GM19324 (cell line): ENCODE results near the gene NCOR1.
"Not testable (repeated sequence)": the region's sequence is repeated elsewhere in the genome, so short reads cannot be mapped to it uniquely, and the experiment has no call there.

Source experiments
- ATAC-seq: cut with Tn5 transposase; IDR thresholded peaks from one replicate; pipeline ENCODE4 v1.9.1; 2021; ENCODE audit warnings: mild to moderate bottlenecking, moderate library complexity; ENCODE audit not compliant: unreplicated experiment, low FRiP score

NCOR1 gene

DNA sequence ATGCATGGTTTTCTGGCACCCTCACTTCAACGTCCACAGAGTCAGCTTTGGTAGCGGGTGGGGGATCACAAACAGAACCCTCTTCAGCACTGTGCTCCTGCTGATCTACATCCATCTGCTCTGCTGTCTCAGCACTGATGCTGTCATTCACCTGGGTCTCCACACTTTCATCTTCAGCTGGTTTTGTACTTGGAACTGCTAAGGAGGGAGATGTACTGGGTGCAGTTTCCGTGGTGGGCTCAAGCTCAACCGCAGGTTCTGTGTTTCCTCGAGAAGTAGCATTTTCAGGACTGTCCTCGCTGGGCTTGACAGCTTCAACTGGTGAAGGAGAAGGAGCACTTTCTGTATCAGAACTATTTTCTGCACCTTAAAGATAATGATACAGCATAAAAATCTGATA lies 113.9 kb downstream of the NCOR1 start:
- ATAC-seq = no peak

DNA sequence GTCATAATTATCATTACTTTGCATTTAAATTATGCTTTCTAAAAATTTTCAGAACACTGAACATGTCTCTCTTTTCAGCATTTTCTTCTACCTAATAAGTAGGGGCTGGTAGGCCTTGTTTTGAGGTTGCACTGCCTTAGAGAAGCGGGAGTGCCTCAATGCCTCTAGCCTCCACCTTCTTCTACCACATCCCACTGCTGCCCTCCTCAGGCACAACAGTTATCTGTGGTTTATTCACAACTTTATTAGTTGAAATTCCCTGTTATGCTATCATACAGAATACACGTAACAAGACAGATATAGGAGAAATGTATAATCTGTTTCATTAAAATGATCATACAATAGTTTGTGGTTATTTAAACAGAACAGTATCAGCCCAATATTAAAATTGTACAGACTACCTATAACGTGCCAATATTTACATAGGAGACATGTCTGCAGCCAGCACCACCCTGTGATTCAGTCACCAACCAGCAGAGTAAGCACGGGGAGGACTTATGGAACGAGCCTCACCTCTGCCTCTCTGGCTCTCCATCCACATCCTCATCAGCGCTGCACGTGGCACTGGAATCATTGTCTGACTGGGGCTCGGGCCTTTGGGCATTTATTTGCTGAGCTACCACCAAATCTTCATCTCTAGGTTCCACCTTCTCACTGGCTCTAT lies 114.5 kb downstream of the NCOR1 start:
- no peak for ATAC-seq

DNA sequence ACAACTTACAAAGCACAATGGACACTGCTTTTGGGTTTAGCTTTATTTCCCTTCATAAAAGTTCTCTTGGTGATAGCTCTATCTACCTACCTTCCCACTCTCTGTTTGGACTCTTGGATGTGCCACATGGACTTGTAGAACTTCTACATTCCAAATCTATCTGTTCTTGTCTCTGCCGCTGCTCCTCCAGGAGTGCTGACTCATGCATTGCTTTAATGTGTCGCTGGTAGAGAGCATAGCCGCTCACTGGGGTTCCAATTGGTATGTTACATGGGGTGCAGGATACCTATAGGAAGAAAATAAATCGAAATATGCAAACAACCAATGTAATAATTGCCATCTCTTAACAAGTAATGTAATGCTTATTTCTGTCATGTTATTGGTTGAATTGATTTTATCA lies 123.6 kb downstream of the NCOR1 start:
- ATAC-seq = no peak

DNA sequence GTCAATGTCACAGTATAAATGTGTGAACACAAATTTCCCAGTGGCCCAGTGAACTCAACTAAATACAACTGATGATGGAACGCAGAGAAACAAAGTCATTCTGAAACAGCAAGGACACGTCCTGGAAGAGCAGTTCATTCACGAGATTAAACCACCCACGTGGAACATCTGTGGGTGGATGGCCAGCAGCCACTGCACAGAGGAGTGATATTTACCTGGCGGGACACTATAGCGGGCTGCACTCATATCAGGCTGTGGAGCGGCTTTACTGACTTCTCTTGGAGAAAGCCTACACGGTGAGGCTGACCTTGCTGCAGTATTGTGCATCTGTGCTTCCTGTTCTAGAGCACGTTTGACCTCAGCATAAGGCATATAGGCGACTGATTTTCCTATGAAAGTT lies 128.4 kb downstream of the NCOR1 start:
- ATAC-seq = no peak

DNA sequence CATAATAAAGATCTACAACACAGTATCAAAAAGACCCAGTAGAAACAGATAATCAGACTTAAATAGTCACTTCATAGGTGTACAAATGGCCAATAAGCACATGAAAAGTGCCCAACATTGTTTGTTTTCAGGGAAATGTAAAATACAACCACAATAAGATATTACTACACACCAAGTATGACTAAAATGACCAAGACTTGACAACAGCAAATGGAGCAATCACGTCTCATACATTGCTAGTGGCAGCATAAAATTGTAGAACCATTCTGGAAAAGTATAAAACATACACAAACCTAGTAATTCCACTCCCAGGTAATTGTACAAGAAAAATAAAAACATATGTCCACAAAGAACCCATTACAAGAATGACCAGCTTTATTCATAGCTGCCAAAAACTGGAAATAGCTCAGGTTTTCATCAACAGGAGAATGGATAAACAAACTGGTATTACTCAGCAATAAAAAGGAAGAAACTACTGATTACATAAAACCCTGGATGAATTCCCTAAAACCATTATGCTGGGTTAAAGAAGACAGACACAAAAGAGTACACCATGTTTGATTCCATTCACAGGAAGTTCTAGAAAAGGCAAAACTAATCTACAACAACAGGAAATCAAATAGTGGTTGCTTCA lies 130.2 kb downstream of the NCOR1 start:
- no peak for ATAC-seq

DNA sequence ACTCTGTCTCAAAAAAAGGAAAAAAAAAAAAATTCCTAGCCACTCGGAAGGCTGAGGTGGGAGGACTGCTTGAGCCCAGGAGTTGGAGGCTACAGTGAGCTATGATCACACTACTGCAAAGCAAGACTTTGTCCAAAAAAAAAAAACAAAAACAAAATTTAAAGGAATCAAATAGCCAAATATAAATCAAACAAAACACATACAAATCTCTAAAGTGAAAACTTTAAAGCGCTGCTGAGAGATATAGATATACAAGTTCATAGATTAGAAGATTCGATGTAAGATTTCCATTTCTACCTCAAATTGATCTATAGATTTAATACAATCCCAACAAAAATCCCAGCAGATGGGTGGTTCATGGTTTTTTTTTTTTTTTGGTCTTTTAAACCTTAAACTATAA lies 132.1 kb downstream of the NCOR1 start:
- ATAC-seq = no peak

DNA sequence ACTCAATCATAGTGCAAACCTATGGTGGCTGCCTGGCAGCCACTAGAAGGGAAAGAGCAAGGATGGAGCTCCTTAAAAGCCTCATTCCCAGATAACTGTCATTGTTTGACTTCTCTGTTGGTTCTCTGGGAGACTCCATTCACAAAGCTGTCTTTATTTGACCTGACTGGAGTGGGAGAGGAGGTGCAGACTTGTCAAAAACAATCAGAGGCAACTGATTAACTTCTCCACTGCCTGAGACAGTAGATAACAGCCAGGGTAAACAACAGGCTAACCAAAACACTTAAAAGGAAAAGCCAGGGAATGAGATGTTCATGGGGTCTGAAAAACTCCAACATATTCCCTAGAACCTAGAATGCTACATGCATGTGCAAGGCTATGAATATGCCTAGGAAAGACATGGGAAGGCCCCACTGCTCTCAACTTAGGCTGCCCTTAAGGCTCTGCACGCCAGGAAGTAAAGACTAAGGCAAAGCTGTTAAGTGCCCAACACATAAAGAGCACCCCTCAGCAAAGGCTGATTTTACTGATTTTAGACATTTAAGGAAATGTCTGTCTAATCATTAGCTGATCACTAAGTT lies 133.7 kb downstream of the NCOR1 start:
- ATAC-seq = no peak

DNA sequence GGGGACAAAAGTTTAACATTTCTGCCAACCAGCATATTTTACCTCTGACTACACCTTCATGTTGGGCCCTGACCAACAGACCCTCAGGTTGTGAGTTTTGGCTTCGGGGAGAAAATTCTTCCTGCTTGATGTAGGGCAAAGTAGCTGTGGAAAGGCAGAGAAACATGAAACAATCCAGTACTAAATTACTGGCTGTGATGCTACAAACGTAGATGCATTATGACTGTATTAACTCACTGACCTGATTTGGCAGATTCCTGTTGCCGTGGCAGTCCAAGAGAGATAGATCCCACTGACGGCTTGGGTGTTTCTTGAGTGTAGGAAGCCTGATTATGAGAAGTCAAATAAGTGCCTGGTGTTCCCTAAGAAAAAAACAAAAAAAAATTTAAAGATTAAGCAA lies 135.0 kb downstream of the NCOR1 start:
- no peak for ATAC-seq

DNA sequence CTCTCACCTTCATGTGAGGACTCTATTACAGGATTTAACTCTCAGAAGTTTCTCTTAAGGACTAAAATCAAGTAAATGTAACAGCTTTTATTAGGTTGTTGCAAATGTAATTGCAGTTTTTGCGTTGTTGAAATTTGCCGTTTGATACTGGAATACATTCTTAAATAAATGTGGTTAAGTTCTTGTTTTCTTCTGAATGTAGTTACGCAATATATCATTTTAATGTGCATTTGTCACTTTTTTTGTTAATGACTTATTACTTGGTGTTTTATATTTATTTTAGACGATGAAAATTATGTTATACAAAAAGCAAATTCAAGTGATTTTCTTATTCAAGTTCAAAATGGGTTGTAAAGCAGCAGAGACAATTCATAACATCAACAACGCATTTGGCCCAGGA lies 139.4 kb downstream of the NCOR1 start:
- no peak for ATAC-seq

DNA sequence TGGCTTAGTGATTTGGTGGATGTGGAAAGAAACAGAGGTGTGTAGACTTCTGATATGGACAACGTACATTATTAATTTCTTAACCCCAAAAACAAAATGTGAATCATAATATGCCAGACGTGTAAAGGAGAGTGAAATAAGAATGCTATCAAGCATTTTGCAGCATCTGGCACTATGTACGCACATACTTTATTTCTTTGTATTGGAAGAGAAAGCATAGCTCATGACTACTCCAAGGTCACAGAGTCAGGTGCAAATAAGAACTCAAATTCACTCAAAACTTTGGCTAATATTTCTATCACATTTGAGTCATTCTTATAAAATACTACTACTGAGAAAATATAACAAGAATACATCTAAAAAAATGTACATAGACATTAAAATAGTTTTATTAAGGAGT lies 140.9 kb downstream of the NCOR1 start:
- ATAC-seq = no peak

DNA sequence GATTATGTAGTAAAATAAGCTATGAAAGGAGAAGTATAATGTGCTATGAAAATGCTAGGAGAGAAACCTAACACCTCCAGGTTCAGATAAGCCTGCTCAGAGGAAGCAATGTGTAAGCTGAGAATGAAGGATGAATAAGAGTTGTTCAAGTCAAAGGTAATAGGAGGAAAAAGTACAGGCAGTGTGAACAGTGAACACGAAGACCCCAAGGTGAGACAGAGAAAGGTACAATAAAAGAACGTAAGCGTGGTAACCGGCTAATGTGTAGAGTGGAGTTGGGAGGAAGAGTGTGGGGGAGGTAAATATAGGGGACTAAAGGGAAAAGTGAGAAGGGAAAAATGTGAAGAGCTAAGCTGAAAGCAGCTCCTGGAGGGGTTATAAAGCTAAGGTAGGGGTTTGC lies 141.5 kb downstream of the NCOR1 start:
- no peak for ATAC-seq

DNA sequence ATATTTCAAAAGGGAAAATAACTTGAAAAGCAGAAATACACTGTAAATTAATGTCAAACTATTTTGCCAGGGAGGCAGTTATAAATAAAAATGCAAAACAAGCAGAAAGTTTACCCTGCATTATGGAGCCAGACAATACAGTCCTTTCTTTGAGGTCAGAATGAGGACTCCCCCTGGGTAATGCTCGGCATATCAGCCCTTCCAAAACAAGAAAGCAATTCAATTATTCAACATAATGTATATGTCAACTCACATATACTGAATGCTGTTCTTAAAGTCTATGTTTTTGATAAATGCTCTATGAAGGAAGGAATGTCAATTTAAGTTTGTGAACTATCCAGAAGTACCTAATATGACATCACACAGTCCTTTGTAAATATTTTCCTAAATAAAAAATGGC lies 143.3 kb downstream of the NCOR1 start:
- ATAC-seq = no peak

DNA sequence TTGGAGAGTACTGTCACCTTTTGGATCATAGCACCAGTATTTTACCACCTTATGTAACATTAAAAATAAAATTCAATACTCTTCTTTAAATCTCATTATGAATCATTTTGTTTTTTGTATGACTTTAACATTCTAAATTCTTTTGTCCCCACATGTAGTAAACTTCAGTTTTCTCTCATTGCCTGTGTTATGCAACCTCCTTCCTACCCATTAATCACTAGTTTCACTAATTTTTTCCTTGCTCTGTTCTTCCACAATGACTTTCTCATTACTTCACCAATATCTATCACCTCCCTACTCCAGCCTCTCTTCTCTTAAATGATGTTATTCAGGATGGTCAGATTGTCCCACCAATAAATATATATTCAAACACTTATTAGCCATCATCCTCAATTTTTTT lies 147.0 kb downstream of the NCOR1 start:
- ATAC-seq = no peak

DNA sequence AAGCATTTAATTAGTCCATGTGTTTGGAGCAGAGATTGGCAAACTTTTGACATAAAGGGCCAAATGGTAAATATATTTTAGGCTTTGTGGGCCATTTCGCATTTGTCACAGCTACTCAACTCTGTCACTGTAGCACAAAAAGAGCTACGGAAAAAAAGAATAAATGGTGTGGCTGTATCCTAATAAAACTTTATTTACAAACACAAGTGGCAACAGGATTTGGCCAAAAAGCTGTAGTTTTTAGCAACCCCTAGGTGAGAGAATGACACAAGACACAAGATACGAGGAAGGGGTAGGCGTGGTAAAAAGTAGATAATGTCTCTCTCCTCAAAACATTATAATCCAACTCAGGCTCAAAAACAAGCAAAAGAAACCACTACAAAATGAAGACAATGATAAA lies 149.2 kb downstream of the NCOR1 start:
- no peak for ATAC-seq

DNA sequence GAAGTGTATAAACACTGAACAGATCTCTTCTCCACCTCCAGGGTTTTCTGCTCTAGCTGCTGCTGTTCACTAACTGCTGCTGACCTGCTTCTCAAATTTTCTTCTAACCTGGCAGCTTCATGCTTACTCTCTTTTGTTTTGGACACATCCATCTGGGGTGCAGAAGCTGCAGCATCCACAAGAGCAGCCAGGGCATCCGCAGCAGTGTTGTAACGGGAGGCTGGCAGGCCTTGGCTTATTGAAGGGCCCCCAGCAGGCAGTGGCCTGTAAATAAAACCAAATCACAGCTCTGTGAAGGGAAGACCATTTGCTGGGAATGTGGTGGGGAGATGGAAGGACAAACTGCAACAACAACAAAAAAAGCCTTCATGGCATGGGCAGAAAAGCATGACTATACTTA lies 153.7 kb downstream of the NCOR1 start:
- ATAC-seq = no peak

DNA sequence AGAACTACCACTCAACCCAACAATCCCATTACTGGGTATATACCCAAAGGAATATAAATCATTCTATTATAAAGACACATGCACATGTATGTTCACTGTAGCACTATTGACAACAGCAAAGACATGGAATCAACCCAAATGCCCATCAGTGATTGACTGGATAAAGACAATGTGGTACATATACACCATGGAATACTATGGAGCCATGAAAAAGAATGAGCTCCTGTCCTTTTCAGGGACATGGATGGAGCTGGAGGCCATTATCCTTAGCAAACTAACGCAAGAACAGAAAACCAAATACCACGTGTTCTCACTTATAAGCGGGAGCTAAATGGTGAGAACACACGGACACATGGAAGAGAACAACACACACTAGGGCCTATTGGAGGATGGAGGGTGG lies 160.2 kb downstream of the NCOR1 start:
- not testable (repeated sequence) for ATAC-seq

DNA sequence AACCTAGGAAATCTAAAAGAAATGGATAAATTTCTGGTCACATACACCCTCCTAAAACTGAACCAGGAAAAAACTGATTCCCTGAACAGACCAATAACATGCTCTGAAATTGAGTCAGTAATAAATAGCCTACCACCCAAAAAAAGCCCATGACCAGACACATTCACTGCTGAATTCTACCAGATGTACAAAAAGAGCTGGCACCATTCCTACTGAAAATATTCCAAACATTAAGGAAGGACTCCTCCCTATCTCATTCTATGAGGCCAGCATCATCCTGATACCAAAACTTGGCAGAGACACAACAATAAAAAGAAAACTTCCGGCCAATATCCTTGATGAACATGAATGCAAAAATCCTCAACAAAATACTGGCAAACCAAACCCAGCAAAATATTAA lies 162.8 kb downstream of the NCOR1 start:
- ATAC-seq = no peak

DNA sequence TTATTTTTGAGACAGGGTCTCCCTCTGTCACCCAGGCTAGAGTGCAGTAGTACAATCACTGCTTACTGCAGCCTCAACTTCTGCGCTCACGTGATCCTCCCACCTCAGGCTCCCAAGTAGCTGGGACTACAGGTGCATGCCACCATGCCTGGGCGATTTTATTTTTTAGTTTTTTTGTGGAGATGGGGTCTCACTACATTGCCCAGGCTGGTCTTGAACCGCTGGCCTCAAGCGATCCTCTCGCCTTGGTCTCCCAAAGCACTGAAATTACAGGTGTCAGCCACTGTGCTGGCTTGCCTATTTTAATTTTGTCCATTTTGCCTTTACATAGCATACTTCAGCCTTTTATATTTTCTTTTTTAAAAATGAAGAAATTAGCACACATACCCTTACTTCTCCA lies 164.5 kb downstream of the NCOR1 start:
- ATAC-seq = no peak

DNA sequence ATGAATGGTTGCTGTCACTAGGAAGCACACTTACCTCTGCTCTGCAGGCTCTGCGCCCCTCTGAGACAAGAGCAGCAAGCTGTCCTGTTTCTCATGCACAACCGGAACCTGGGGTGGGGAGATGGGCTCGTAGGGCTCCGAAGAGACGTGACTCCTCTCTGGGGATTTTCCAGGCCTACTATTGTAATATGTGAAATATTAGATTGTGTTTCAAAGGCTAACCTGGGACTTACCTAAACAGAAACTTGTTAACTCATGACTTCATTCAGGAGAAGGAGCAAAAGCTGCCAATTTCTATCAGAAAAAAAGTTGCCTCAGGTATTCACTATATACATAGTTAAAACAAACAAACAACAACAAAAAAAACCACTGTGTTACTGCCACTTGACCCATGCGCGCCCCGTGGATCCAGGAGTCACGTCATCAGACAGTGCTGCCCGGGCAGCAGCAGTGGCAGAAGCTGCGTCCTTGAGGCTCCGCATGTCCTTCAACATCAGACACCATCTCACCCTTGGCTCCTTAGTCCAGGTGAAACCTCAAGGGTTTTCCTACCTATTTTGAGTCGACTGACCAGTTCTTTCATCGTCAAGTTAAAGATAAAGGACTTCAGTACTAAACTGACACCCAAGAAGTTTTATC lies 166.4 kb downstream of the NCOR1 start:
- no peak for ATAC-seq

DNA sequence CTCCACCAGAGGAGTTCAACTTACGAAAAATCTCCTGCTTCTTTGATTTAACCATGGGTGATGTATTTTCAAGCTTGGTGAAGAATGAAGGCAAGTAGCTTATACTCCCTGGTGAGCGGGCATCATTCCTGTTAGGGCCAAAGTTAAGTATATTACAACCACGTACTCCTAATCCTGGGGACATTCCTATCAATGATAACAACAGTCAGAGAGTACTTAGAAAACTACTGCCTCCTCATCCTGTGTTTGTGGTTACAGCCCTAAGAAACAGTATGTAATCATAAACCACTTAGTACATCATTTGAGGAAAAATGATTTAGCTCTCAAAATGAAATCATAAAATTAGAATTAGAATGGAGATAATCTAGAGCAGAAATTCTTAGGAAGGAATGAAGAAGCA lies 168.4 kb downstream of the NCOR1 start:
- ATAC-seq = no peak

DNA sequence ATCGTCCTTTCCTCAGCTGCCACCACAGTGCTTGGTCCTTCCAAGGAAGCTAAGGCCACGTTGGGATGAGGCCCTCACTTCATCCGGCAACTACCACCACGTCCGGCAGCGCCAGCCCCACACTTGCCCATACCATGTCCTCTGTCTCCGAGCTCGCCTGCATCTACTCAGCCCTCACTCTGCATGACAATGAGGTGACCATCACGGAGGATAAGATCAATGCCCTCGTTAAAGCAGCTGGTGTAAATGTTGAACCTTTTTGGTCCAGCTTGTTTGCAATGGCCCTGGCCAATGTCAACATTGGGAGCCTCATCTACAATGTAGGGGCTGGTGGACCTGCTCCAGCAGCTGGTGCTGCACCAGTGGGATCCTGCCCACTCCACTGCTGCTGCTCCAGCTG lies 170.8 kb downstream of the NCOR1 start:
- ATAC-seq = no peak

DNA sequence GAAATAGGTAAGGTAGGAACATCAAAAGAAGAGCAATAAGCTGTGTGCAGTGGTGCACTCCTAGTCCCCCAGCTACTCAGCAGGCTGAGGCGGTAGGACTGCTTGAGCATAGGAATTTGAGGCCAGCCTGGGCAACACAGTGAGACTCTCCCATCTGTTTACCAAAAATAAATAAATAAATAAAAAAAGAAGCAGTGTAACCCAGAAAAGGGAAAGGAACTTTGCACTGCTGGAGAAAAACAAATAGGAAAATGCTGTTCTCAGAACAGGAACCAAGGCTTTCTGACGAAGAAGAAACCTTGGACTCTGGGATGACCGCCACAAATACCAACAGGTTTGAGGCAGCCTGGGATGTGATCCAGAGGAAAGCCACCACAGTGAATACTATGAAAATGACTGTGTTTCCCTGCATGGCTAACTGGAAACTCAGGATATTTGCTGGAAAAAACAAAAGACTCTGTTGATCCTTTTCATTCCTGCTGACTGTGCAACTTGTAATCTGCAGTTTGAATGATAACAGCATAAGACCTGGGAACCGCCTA lies 174.6 kb downstream of the NCOR1 start:
- ATAC-seq = no peak
